Prostate gland (tissue), 2 donors: Measurements from ENCODE around the gene MBOAT1.

Experiments
- CTCF ChIP-seq, 4 experiments: fragments of 200-600 bp in 2 of 4; fragments of 450-650 bp in 2 of 4; sonication (generic) in 2 of 4; IDR thresholded peaks; 1 replicate in 3 of 4; 2 replicates in 1 of 4; pipeline ENCODE4 v1.5.1; 2016 to 2019; ENCODE audit warnings: antibody characterized with exemption in 4 of 4, mild to moderate bottlenecking in 2 of 4, moderate library complexity in 2 of 4
- POLR2A ChIP-seq: fragments of 450-650 bp; IDR thresholded peaks from one replicate; pipeline ENCODE4 v1.6.1; 2016; ENCODE audit warnings: antibody characterized with exemption, mild to moderate bottlenecking

GRCh38 chr6:20180935-20181334, 31.3 kb downstream of the MBOAT1 start:
- TF ChIP-seq POLR2A (no peak), CTCF (IDR thresholded peaks at IDR 0.05) (no peak)
